Gastrocnemius medialis (tissue), 4 donors: Measurements from ENCODE around the gene NUP62. TPM values are rescaled to one million over a fixed set of nuclear protein-coding genes. Genes with fewer than 3 reads are reported as not detected.

Experiments
- ATAC-seq, 2 donors: fragments of 150-250 bp; one replicate each; pipeline ENCODE4 v1.9.1; 2016
- DNase-seq, 2 donors: peaks; one replicate each; pipeline ENCODE4 v3.0.0-alpha.2; 2019
- H3K27ac ChIP-seq, 4 donors: fragments of 200-600 bp; sonication (generic); 1 replicate in 1 of 4; 2 replicates in 3 of 4; pipeline ENCODE4 v1.5.1; 2016 to 2018; ENCODE audit warnings: mild to moderate bottlenecking in 2 of 4, moderate library complexity in 1 of 4
- H3K27me3 ChIP-seq, 3 donors: fragments of 200-600 bp; sonication (generic) in 2 of 3; 1 replicate in 1 of 3; 2 replicates in 2 of 3; pipeline versions ENCODE4 v1.5.1 to v1.6.0; 2016 to 2019; ENCODE audit warnings: mild to moderate bottlenecking in 1 of 3, moderate library complexity in 1 of 3
- H3K36me3 ChIP-seq, 2 donors: fragments of 200-600 bp; sonication (generic) in 1 of 2; one replicate each; pipeline ENCODE4 v1.5.1; 2017 to 2018
- H3K4me1 ChIP-seq, 2 donors: fragments of 200-600 bp; sonication (generic) in 1 of 2; one replicate each; pipeline ENCODE4 v1.5.1; 2016 to 2017; ENCODE audit warnings: mild to moderate bottlenecking in 2 of 2
- H3K4me3 ChIP-seq, 4 donors: fragments of 200-600 bp; sonication (generic) in 3 of 4; 1 replicate in 1 of 4; 2 replicates in 3 of 4; pipeline ENCODE4 v1.5.1; 2016 to 2019; ENCODE audit warnings: mild to moderate bottlenecking in 2 of 4
- H3K9me3 ChIP-seq, 3 donors: fragments of 200-600 bp; sonication (generic) in 2 of 3; 1 replicate in 1 of 3; 2 replicates in 2 of 3; pipeline ENCODE4 v1.5.1; 2016 to 2019
- POLR2A ChIP-seq, 2 donors: fragments of 450-650 bp; IDR thresholded peaks; one replicate each; pipeline ENCODE4 v1.6.1; 2017; ENCODE audit warnings: antibody characterized with exemption in 2 of 2, mild to moderate bottlenecking in 2 of 2, moderate library complexity in 2 of 2
- in situ Hi-C, 4 donors: fragments of 200-750 bp; cut with MboI; loops; one replicate each; pipeline versions ENCODE4 v1.15.0 to v1.8.0; 2017; ENCODE audit warnings: low sequenced_read_pairs in 4 of 4
- intact Hi-C: fragments of 100-400 bp; cut with DNase I; formaldehyde crosslinking; loops from one replicate; pipeline ENCODE4 v1.15.1; 2023; ENCODE audit warnings: low total_unique reads
- total RNA-seq, 4 donors: library from RNA; depleted of rRNA; stranded (reverse); fragments of >200 nt; gene quantifications; one replicate each; pipeline versions ENCODE4 v1.1.0 to v1.2.3, GENCODE V29; 2016
- TF ChIP-seq, protein P1 (sequence below), 5 experiments: fragments of 450-650 bp in 3 of 5; fragments of 200-600 bp in 2 of 5; sonication (generic) in 2 of 5; IDR thresholded peaks in 4 of 5; conservative IDR thresholded peaks in 1 of 5; 1 replicate in 4 of 5; 2 replicates in 1 of 5; pipeline ENCODE4 v1.5.1; 2016 to 2019; ENCODE audit warnings: antibody characterized with exemption in 5 of 5, mild to moderate bottlenecking in 3 of 5, moderate library complexity in 3 of 5

Gene NUP62, protein sequence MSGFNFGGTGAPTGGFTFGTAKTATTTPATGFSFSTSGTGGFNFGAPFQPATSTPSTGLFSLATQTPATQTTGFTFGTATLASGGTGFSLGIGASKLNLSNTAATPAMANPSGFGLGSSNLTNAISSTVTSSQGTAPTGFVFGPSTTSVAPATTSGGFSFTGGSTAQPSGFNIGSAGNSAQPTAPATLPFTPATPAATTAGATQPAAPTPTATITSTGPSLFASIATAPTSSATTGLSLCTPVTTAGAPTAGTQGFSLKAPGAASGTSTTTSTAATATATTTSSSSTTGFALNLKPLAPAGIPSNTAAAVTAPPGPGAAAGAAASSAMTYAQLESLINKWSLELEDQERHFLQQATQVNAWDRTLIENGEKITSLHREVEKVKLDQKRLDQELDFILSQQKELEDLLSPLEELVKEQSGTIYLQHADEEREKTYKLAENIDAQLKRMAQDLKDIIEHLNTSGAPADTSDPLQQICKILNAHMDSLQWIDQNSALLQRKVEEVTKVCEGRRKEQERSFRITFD
- total RNA-seq = 10 to 100 TPM; 32.8 to 38.0 (median 36.3) TPM

DNA sequence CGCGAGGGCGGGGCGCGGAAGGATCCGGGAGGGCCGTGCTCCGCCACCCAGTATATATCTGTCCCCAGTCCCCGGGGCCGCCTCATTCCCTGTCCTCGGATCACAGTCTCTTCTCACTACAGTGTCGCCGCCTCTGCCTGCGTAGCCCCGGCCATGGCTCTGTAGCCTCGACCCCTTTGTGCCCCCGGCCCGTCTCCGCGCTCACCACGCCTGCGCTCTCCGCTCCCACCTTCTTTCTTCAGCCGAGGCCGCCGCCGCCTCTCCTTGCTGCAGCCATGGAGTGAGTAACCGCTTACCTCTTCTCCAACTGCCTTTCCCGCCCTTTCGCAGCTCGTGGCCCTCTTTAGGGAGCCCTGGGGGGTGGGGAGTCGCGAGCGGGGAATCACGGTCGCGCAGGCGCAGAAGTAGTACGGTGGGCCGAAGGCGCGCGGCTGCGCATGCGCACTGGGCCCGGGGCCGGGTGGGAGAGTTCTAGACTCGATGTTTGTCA lies at the start of gene NUP62, which contains the start of gene ATF5:
TSS of gene NUP62 (minus strand) at position 384 of the 490 bp plus-strand sequence. CDS start 19,697 bp downstream, outside the sequence.
TSS of gene ATF5 (plus strand) at position 85 of the 490 bp plus-strand sequence. CDS start 1,646 bp downstream, outside the sequence.
- TF ChIP-seq, protein P1, sequence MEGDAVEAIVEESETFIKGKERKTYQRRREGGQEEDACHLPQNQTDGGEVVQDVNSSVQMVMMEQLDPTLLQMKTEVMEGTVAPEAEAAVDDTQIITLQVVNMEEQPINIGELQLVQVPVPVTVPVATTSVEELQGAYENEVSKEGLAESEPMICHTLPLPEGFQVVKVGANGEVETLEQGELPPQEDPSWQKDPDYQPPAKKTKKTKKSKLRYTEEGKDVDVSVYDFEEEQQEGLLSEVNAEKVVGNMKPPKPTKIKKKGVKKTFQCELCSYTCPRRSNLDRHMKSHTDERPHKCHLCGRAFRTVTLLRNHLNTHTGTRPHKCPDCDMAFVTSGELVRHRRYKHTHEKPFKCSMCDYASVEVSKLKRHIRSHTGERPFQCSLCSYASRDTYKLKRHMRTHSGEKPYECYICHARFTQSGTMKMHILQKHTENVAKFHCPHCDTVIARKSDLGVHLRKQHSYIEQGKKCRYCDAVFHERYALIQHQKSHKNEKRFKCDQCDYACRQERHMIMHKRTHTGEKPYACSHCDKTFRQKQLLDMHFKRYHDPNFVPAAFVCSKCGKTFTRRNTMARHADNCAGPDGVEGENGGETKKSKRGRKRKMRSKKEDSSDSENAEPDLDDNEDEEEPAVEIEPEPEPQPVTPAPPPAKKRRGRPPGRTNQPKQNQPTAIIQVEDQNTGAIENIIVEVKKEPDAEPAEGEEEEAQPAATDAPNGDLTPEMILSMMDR (IDR thresholded peaks at IDR 0.05 in 4 of 5, conservative IDR thresholded peaks at IDR 0.05 in 1 of 5) = peak in 1 of 5 experiments; percentile 16
- TF ChIP-seq POLR2A (IDR thresholded peaks at IDR 0.05) = no peak
- peak within 1 kb of the TSS; percentile 80 to 97 (median 92) for H3K4me3 ChIP-seq
- ATAC-seq = peak; percentile 71 to 76
- peak; percentile 66 to 82 for DNase-seq
- intact Hi-C loops (loop anchor here (1.0 kb wide), 1 partner anchor 96 kb away; the partner anchor contains the start of gene VRK3), in situ Hi-C loops (loop anchor here in 3 of 4 donors (25.0 kb wide), 1 partner anchor 208 kb away; no protein-coding TSS in a partner anchor)
- no peaks in the 10 kb centered on the region for H3K27me3 ChIP-seq
- peaks cover 0 to 12% of the 10 kb centered on the region in 2 donors for H3K36me3 ChIP-seq
- H3K4me1 ChIP-seq = peaks cover 24 to 36% of the 10 kb centered on the region in 2 donors
- no peaks in the 10 kb centered on the region for H3K9me3 ChIP-seq
- H3K27ac ChIP-seq = peak within 1 kb of the TSS; percentile 95 to 98 (median 96)

DNA sequence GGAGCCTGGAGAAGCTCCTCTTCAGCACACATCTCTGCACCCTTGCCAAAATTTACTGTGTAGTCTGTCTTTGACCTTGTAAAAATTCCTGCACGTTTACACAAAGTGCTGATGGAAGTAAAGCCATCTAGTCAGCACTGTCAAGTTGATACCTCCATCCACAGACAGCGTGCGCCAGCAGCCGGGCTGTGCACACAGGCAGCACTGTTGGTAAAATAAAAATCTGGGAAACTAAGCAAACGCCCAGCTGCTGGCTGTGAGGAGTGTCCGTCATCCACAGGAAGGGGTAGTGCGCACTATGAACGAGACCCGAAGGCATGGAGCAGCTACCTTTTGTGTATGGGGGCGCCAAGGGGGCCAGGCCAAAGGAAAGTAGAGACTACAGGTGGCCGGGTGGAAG lies 49.0 kb upstream of the NUP62 start:
- Histone ChIP-seq H3K36me3 (peaks cover 0 to 22% of the 10 kb centered on the region in 2 donors), H3K27me3 (no peaks in the 10 kb centered on the region), H3K4me1 (no peaks in the 10 kb centered on the region), H3K4me3 (no peak overlapping the region), H3K27ac (no peak overlapping the region), H3K9me3 (no peaks in the 10 kb centered on the region)
- intact Hi-C loops (no loop called here), in situ Hi-C loops (no loop called here)
- TF ChIP-seq, protein P1 (IDR thresholded peaks at IDR 0.05 in 4 of 5, conservative IDR thresholded peaks at IDR 0.05 in 1 of 5) = no peak
- no peak for TF ChIP-seq POLR2A (IDR thresholded peaks at IDR 0.05)
- ATAC-seq (no peak), DNase-seq (no peak)

DNA sequence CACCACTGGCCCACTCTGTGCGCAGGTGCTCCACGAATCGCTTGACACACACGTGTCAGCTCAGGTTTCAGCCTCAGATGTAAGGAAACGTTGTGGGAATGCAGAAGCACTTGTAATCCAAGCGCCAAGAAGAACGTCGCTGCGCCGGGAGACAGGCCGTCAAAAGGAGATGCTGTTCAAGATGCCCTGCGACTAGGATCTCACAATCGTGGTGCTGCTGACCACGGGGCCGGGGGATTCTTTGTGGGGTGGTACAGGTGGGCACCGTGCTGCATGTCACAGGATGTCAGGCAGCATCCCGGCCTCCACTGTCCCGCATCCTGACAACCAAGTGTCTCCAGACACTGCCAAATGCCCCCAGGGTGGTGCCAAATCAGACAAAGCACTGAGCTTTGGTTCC lies 48.6 kb upstream of the NUP62 start:
- ATAC-seq (no peak), DNase-seq (no peak)
- H3K4me3 ChIP-seq = no peak overlapping the region
- H3K36me3 ChIP-seq = peaks cover 0 to 22% of the 10 kb centered on the region in 2 donors
- no peaks in the 10 kb centered on the region for H3K9me3 ChIP-seq
- in situ Hi-C loops = no loop called here
- TF ChIP-seq, protein P1 (IDR thresholded peaks at IDR 0.05 in 4 of 5, conservative IDR thresholded peaks at IDR 0.05 in 1 of 5) = no peak
- no peak for TF ChIP-seq POLR2A (IDR thresholded peaks at IDR 0.05)
- H3K27me3 ChIP-seq = no peaks in the 10 kb centered on the region
- H3K4me1 ChIP-seq = no peaks in the 10 kb centered on the region
- H3K27ac ChIP-seq = no peak overlapping the region
- intact Hi-C loops = no loop called here

DNA sequence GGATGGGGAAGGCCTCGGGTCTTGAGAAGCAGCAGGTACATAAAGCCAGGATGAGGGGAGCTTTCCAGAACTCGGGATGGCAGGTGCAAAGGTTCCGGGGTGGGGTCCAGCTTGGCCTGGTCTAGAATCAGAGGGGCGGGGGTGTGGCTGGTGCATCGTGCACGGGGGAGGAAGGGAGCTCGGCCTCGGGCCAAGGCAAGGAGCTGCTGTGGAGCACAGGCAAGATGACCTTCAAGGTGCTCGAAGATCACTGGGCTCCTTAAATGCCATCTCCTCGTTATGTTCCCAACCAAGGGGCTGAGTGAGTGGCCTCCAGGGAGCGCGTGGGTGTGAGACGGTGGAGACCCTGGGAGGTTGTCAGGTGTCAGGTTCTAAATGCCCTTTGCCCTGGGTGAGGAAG lies 47.8 kb upstream of the NUP62 start:
- no peak overlapping the region for H3K4me3 ChIP-seq
- no peak overlapping the region for H3K27ac ChIP-seq
- no peaks in the 10 kb centered on the region for H3K4me1 ChIP-seq
- DNase-seq (no peak), ATAC-seq (no peak)
- in situ Hi-C loops (no loop called here), intact Hi-C loops (no loop called here)
- no peak for TF ChIP-seq POLR2A (IDR thresholded peaks at IDR 0.05)
- TF ChIP-seq, protein P1 (IDR thresholded peaks at IDR 0.05 in 4 of 5, conservative IDR thresholded peaks at IDR 0.05 in 1 of 5) = no peak
- H3K9me3 ChIP-seq = no peaks in the 10 kb centered on the region
- H3K36me3 ChIP-seq = peaks cover 0 to 22% of the 10 kb centered on the region in 2 donors
- no peaks in the 10 kb centered on the region for H3K27me3 ChIP-seq
